GM19455 (cell line): Measurements from ENCODE around the gene FAM50B.

ENCODE experiments used
- ATAC-seq: cut with Tn5 transposase; IDR thresholded peaks from one replicate; pipeline ENCODE4 v1.9.1; 2021; ENCODE audit not compliant: unreplicated experiment

The FAM50B gene

DNA sequence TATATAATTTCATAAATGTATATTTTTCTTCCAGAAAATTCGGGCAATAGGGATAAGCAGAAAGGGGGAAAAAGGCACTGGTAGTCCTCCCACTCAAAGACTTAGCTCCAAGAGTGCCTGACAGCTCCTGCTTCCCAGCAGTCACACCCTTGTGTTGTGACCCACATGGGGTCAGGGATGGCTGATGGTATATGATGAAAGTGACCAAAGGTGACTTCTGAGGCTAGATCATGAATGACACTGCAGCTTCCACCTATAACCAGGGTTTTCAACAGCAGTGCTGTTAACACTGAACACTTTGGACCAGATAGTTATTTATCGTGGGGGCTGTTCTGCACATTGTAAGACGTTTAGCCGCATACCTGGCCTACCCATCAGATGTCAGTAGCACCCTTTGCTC, 22.3 kb downstream of the FAM50B start:
- no peak for ATAC-seq

- ATAC-seq = no peak
Observed at GRCh38 chr6:3871939-3872338, 22.8 kb downstream of the FAM50B start.

GRCh38 chr6:3872370-3872854, 23.2 kb downstream of the FAM50B start:
- no peak for ATAC-seq

DNA sequence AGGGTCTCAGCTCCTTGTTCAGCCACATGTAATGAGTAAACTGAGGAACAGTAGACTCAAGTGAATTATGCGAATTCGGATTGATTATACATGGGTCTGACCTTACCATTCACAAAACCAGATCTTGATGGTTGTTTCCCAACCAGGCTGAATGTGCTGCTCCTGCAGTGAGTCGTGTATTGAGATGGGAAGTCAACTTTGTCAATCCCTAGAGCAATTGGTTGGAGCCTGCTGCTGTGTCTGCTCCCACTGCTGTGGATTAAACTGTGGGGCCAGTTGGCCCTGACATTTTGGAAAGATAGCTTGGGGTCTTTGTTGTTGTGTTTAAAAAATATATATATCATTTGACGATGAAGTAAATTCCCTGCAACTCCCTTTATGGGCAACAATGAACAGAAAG, 23.9 kb downstream of the FAM50B start:
- no peak for ATAC-seq

- no peak for ATAC-seq
Observed at GRCh38 chr6:3874069-3874468, 24.9 kb downstream of the FAM50B start.

DNA sequence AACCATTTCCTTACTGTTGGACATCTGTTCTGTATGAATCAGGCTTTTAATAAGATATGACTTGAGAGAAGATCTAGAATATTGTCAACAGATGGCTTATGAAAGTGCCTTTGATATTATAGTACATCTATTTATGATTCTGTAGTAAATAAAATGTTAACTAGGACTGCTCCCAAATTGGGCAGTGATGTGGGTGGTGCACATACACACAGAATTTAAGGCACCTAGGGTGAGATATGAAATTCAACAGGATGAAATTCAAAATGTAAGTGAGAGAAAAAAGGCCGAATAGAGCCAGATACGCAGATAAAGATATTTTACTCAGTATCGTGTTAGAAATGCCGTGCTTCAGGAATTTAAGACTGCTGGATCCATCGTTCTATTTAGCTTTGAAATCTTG, 26.3 kb downstream of the FAM50B start:
- ATAC-seq = no peak

DNA sequence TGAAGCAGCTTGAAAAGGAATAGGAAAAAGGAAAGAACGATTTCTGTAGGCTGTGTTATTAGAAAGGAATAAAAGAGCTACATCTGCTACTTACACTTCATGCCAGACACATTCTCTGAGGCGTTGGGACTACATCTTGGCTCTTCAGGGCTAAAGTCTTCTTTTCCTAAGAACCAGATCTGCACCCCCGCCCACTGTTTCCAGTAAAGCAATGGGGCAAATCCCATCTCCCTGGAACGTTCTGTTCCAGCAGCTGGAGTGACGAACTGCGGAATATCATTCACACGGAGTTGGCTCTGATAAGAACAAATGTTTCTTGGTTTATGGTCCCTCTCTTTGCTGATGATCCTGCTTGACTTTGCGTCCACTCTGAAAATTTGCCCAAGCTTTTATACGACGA, 26.9 kb downstream of the FAM50B start:
- ATAC-seq = no peak

DNA sequence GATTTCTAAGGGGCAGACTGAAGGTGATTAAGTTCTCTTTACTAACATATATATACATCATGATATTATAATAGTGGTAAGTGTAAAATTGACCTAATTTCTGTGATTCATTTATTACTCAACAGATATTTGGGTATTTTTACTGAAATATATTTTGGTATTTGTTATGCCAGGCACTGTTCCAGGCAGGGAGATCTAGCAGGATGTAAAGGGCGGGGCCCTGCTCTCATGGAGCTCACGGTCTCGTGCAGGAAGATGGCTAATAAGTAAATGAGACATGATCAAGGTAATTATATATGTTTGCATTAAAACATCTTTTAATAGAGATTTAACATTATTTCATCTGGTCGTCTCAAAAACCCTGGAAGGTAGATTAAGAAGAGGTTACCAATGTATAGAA, 27.7 kb downstream of the FAM50B start:
- ATAC-seq = no peak

DNA sequence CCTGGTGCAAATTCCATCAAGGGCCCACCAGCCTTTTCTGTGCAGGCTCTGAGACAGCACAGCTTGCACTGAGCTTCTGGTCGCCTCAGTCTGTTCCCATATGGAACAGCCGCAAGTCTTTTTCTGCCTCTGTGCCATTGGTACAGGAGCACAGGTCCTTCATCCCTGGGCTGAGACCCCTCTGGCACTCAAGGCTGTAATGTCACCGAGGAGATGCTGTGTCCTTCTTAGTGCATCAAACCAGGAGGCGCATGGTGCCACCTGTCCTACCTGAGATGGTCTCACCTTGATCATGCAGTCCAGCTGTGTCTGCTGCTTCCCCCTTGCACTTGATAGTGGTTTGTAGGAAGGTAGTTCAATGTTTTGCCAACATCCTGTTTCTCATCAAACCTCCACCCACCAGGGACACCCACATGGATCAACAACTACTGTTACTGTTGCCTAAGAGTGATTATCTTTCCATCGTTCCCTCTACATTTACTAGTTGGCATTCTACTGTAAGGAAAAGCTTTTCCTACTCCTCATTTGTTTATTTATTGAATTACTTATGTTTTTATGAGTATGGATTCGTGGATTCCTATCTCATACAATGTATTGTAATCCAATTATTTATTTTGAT, 29.0 kb downstream of the FAM50B start:
- ATAC-seq = no peak

- no peak for ATAC-seq
Observed at GRCh38 chr6:3879194-3879952, 30.2 kb downstream of the FAM50B start.

DNA sequence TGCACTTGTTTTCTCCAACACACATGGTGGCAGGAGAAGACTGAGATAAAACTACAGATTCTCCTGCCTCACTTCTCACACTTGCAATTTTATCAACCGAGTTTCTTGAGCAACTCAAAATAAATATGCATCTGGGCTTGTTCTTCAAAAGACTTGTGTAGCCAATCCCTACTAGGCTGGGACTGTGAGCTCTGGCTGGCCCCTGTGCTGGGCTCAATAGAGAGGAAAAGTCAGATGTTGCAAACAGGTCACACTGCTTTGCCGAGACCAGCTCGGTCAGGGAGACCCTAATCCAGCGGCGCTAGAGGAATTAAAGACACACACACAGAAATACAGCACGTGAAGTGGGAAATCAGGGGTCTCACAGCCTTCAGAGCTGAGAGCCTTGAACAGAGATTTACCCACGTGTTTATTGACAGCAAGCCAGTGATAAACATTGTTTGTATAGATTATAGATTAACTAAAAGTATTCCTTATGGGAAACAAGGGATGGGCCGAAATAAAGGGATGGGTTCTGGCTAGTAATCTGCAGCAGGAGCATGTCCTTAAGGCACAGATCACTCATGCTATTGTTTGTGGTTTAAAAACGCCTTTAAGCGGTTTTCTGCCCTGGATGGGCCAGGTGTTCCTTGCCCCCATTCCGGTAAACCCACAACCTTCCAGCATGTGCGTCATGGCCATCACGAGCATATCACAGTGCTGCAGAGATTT, 32.7 kb downstream of the FAM50B start:
- no peak for ATAC-seq

- no peak for ATAC-seq
Observed at GRCh38 chr6:3882431-3882830, 33.3 kb downstream of the FAM50B start.

- no peak for ATAC-seq
Observed at GRCh38 chr6:3882866-3883265, 33.7 kb downstream of the FAM50B start.

DNA sequence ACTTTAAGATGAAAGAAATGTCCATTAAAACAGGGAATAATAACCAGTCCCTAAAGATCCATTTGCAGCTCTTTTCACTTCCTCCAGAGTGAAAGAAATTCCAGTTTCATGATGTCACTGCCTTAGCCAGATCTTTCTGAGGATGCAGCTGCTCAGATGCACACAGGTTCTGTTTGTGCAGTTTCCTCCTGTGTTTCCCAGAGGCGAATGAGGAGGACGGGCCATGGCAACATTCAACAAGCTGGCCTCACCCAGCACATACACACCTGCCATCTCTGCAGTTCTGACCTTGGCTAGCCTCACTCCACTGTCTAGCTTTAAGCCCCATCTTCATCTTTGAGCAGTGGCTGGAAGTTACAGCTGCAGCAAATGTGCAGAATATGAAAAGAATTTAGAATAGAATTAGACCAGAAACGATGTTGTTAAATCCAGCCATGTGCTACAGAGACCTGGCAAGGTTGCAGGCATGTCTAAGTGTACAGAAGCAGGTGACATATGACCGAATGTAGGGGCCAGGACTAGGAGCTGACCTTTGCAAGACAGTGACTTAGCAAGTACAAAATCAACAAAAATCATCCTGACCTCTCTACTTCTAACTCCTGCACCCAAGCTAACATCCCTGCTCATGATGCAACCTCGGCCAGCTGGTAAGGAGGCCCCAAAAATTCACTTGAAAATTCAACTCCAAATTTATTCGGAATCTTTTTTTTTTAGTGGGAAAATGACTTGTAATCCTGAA, 35.0 kb downstream of the FAM50B start:
- ATAC-seq = no peak

DNA sequence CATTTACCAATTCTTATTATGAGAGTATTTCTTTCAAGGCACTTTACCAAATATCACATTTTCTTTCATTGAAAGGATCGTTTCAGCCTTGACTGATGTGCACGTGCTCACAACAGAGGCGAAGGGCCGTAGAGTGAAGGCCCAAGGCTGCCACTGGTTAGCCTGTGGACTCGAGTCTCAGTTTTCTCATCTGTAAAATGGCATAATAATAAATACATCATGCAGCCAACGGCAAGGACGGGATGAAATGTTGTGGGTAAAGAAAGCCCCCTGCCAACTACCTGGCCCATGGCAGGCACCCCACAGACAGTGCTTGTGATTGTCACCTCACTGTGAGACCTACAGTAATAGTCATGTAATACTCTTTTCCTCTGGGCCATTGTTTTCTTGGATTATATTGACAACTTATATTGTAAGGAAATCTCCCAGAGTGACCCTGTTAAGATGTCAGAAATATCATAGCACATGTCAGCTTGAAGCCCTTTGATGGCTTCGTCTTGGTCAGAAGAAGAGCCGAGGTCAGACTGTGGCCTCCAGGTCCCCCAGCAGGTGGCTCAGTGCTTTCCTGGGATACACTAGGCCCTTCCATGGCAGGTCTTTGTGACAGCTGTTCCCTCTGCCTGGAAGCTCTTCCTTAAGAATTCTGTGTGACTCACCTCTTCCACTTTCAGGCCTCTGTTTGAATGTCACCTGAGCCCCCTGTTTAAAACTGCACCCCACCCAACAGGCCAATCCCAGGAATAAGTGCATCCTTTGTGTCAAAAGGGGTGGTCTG, 36.3 kb downstream of the FAM50B start:
- ATAC-seq = no peak

DNA sequence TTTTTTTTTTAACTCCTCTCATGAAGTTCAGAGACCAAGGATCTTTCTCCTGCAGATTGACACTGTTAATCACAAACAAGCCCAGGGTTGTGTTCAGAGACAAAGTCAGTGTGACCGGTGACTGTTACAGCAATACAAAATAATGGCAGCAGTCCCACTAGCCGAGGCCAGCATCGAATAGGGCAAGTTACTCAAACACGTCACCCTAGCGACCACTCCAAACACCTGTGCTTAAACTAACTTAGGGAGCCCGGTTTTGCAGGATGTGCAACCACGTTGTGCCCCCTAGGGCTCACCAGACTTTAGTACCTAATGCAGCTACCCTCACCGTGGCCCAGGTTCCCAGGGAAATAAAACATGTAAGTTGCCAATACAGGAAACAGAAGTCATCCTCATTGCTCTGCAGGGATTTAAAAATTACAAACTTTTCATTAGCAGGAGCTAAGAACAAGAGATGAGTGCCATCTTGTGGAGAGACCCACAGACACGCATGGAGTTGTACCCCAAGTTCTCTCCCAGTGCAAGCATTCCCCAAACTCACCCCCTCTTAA, 38.1 kb downstream of the FAM50B start:
- ATAC-seq = no peak

- no peak for ATAC-seq
Observed at GRCh38 chr6:3888153-3888957, 39.2 kb downstream of the FAM50B start.

DNA sequence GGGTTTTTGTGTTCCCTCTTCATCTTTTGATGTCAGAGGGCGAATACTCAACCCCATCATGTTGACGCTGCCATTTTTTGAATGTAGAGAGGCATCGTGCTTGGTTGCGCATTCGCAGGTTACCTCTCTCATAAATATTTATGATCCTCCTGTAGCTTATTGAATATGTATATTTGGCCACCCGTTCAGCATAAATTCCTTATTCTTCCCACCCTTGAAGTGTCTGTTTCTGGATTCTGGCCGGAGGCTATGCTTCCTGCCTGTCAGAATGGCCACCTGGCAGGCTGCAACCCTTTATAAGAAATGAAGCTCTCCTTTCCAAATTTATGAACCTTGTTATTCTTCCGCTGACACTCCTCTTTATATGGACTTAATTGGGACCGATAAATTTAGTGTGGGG, 40.9 kb downstream of the FAM50B start:
- no peak for ATAC-seq

DNA sequence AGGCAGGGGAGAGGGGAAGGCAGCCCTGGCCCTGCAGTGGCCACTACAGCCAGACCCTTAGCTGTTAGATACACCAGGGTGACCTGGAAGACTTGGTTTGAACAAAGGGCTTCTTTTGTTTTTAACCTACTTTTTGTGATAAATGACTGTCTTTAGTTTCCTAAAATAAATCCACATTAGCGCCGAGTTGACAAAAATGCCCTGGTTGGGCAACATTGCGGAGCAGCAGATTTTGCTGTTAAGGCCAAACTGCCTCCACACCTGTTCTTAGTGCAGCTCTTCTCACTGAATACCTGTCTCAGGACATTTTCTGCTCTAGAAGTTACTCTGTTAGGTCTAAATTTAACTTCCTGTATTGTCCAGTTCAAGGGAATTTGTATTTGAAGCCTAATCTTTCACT, 42.7 kb downstream of the FAM50B start:
- ATAC-seq = no peak

GRCh38 chr6:3892603-3893002, 43.4 kb downstream of the FAM50B start:
- ATAC-seq = no peak
